Activated gamma-delta T cell treated with anti-CD3 and anti-CD28 coated beads, Interleukin-2, amount 50 U/mL, for 16 hours (primary cell): Measurements from ENCODE around the gene STX10.
A peak's percentile ranks its signal among the peaks of the same experiment; 100 is the strongest.

Experiments
- DNase-seq: peaks from one replicate; pipeline ENCODE4 v3.0.0-alpha.2; 2020; ENCODE audit warnings: low read depth

Gene STX10

DNA sequence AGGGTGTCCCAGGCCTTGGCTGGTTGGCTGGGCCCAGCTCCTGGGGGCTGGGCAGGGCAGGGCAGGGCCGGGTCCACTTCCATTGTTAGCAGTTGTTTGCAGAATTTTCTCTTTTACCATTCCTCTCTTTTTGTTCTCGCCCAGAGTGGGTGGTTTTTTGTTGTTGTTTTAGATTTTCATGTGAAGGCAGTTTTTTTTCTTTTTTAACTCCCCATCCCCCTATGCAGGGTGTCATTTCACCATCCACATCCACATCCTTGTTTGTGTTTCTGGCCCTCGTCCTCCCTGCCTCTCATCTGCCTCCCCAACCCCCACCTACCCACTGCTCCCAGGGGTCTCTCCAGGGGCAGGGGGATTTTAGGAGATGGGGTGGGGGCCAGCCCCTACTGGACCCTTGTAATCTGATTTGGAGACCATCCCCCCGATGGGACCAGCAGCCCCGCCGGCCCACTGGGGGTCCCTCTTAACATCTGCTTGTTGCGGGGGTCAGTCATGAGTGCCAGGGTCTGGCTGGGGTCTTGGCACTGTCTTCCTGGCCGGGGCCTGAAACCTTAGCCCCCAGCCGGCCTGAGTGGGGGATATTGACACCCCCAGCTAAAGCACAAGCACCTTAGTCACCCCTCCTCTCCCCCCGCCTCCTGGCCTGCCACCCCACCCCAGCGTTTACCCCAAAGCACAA, 10.4 kb downstream of the STX10 start:
- DNase-seq: no peak

DNA sequence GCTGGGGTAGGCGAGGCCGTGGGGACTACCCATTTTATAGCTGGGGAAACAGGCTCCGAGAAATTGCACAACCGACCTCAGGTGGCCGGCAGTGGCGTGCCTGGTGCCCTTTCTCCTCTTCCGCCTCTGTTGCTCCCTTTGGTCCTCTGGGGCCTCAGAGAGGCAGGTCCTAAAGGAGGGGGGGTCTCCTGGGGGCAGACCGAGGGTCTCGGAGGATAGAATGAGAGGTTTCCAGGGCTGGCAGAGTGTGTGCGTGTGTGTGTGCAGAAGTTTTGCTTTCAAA, 11.3 kb downstream of the STX10 start:
- no peak for DNase-seq

DNA sequence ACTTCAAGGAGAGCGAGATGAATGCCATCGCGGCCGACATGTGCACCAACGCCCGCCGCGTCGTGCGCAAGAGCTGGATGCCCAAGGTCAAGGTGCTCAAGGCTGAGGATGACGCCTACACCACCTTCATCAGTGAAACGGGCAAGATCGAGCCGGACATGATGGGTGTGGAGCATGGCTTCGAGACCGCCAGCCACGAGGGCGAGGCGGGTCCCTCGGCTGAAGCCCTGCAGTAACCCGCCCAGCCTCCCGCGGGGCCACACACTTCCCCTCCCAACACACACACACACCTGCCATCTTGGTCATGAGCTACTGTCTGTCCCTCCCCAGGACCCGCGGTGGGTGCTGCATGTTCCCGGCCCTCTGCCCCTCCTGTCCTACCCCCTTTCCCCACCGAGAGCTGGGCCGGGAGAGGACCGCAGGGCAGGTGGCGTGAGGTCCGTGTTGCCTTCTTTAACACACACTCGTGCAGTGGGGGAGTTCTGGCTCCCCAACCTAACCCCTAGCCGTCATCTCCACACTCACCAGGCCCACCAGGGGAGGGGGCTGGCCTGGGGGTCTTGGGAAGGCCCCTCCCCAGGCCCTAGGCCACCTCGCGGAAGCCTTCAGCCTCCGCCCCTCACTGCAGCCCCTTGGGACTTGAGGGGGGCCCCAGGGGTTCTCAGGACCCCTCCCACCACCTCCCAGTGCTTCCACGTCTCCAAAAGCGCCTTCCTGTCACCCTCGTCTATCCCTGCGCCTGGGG, 11.8 kb downstream of the STX10 start:
- no peak for DNase-seq

DNA sequence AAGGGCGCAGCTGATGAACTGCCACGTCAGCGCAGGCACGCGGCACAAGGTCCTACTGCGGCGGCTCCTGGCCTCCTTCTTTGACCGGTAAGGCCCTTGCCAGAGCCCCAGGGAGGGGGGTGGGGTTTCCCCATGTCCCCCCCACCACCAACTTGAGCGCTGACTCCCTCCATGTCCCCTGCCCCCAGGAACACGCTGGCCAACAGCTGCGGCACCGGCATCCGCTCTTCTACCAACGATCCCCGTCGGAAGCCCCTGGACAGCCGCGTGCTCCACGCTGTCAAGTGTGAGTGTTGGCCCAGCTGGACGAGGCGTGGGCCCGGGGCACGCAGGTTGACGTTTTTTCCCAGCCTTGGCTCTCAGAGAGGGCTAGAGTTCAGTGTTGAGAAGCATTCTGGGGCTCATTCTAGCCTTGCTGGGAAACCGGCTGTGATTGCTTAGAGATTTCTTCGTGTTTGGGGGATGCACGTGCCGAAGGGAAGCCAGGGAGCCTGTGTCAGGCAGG, 12.8 kb downstream of the STX10 start:
- no peak for DNase-seq

DNA sequence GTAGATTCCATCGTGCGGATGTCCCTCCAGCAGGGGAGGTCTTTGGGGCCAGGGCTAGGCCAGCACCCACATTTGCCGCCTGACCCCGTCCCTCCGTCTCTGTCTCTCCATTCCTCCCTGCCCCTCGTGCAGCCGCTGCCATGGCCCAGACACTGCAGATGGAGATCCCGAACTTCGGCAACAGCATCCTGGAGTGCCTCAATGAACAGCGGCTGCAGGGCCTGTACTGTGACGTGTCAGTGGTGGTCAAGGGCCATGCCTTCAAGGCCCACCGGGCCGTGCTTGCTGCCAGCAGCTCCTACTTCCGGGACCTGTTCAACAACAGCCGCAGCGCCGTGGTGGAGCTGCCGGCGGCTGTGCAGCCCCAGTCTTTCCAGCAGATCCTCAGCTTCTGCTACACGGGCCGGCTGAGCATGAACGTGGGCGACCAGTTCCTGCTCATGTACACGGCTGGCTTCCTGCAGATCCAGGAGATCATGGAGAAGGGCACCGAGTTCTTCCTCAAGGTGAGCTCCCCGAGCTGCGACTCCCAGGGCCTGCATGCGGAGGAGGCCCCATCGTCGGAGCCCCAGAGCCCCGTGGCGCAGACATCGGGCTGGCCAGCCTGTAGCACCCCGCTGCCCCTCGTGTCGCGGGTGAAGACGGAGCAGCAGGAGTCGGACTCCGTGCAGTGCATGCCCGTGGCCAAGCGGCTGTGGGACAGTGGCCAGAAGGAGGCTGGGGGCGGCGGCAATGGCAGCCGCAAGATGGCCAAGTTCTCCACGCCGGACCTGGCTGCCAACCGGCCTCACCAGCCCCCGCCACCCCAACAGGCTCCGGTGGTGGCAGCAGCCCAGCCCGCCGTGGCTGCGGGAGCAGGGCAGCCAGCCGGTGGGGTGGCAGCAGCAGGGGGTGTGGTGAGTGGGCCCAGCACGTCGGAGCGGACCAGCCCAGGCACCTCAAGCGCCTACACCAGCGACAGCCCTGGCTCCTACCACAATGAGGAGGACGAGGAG, 14.8 kb downstream of the STX10 start:
- DNase-seq: no peak

DNA sequence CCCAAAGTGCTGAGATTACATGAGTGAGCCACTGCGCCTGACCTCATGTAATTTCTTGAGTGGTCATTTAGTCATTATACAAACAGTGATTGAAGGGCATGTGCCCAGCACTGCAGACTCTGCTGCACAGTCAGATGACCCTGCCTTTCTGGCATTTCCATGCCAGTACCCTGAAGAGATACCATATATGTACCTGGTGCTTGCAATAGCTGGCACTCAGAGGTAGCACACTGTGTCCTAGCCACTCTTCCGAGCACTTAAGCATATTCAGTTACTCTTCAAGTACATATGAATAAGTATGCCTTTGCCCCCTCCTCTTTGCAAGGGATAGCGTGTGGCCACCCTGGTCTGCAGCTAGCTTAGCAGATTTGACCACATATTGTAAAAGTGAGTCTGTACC, 15.5 kb downstream of the STX10 start:
- no peak for DNase-seq

DNA sequence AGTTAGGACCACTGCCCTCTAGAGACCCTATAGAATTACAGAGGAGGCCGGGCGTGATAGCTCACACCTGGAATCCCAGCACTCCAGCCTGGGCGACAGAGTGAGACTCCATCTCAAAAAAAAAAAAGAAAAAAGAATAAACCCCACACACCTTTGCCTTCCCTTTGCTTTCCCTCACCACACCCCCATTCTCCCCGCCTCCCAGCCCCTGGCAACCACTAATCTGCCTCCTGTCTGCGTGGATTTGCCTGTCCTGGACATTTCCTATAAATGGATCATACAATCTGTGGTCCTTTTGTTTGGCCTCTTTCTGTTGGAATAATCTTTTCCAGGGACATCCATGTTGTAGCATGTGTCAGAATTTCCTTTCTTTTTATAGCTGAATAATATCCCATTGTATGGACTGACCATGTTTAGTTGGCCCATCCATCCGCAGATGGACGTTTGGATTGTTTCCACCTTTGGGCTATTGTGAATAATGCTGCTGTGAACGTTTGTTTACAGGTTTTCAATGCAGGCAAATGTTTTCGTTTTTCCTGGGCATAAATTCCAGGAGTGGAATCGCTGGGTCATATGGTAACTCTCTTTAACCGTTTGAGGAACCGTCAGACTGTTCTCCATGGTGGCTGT, 16.8 kb downstream of the STX10 start:
- DNase-seq: no peak

DNA sequence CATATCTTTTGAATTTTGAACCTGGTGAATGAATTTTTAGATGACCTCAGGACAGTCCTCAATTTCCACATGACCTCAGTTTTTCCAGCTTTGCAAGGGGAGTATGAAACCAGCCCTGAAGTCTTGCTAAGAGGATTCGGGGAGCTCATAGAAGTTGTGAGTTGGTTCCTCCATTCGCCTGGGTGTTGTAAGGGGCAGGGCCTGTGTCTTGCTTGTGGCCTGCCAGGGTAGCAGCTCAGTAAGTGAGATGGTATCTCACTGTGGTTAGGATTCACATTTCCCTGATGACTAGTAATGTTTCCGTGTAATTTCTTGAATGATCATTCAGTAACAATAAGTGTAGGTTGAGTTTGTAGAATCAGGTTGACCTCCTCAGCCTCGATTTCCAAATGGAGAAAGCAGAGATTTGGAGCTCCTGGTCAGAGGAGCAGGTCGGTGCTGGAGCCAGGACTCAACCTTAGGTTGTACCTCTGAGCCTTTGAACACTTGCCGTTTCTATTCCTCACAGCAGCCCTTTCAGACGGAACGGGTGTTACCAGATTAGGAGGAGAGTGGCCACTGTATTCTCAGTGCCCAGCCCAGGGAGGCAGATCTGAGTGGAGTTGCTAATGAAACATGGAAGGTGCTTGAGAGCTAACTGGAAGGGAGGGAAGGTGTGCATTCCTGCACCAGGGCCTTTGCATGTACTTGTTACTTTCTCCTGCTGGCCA, 17.5 kb downstream of the STX10 start:
- peak; percentile 36 for DNase-seq

DNA sequence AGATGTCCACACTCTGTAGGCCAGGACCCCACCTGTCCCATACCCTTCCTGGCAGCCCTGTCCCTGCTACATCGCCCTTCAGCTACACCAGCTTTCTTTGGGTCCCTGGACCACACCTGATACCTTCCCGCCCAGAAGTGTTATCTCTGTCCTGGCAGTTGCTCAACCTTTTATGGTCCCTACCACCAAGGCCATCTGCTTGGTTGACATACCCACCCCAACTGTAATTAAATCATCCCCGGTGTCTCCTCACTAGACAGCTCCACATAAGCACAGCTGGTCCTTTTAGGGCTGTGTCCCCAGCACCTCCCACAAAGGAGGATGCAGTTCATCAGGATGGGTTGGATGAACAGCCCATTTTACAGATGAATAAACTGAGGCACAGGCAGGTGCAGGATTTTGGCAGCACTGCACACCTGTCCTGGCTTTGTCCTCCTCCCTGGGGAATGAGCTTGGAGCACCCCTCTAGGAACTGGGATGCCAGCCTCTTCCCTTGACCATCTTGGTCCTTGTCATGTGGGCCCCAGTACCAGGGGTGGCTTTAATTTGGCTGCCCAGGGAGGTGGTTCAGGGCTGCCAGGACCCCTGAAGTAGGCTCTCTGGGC, 19.2 kb downstream of the STX10 start:
- no peak for DNase-seq

DNA sequence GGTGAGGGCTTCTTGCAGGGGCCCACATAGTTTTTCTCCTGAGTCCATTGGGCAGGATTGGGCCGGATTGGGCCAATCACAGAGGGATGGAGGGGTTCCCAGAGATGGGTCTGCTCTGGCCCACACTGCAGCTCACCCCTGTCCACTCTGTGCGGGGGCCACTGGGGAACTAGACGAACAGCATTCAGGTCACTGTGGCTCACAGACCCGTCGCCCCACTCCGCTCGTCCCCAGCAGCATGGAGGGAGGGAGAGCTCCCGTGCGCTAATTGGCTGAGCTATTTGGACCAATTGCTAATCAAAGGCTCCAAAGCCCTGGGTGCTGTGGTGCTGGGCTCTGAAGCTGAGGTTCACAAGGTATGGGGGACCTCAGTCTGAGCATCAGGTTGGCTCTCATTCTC, 20.8 kb downstream of the STX10 start:
- no peak for DNase-seq

DNA sequence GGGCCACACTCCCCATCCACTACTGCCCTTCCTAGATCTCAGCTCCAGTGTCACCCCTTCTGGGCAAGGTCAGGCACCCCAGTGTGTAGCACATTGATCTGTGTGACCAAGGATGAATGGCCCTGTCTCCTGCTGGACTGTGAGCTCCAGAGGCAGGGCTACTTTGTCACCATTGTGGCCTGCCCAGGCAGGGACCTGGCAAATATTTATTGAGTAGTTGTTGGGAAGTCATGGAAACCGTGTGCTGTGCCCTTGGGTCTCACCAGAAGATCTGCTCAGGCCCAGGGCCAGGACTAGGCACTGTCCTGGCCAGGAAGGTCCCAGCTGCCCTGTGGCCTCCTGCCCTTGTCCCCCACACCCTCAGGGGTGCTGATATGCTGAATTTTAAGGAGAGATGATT, 21.6 kb downstream of the STX10 start:
- DNase-seq: no peak

DNA sequence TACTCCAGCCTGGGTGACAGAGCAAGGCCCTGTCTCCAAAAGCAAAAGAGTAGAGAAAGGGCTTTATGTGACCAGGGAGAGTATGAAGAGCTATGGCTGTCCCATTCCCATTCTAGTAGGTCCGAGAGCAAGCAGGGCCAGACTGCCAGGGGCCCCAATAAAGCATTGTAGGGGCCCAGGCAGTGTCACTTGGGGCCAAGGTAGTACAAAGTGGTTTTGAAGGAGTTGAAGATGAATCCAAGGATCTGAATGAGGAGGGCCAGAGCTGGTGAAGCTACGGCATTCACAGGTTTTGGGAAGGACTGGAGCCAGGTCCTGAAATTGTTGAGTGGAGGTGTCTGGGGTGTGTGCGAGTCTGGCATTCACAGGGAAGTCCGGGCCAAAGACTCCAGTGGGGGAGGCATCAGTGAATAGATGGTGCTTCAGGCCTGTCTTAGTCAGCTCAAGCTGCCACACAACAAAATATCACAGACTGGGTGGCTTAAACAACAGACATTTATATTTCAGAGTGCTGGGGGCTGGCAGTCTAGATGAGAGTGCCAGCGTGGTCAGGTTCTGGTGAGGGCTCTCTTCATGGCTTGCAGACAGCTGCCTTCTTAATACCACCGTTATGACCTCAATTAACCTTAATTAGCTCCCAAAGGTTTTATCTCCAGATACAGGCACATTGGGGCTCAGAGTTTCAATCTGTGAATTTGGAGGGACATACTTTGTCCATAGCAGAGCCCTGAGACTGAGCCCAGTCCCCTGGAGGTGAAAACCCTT, 22.2 kb downstream of the STX10 start:
- no peak for DNase-seq

DNA sequence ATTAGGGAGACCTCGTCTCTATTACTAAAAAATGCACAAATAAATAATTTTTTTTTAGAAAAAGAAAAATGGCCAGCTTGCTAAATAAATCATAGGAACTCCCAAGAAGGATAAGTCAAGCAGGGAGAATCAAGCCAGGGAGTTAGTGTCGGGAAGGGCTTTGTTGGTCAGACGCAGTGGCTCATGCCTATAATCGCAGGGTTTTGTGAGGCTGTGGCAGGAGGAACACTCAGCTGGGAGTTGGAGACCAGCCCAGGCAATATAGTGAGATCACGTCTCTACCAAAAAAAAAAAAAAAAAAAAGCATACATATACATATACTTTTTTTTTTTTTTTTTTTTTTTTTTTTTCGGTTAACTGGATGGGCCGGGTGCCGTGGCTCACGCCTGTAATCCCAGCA, 23.1 kb downstream of the STX10 start:
- no peak for DNase-seq

DNA sequence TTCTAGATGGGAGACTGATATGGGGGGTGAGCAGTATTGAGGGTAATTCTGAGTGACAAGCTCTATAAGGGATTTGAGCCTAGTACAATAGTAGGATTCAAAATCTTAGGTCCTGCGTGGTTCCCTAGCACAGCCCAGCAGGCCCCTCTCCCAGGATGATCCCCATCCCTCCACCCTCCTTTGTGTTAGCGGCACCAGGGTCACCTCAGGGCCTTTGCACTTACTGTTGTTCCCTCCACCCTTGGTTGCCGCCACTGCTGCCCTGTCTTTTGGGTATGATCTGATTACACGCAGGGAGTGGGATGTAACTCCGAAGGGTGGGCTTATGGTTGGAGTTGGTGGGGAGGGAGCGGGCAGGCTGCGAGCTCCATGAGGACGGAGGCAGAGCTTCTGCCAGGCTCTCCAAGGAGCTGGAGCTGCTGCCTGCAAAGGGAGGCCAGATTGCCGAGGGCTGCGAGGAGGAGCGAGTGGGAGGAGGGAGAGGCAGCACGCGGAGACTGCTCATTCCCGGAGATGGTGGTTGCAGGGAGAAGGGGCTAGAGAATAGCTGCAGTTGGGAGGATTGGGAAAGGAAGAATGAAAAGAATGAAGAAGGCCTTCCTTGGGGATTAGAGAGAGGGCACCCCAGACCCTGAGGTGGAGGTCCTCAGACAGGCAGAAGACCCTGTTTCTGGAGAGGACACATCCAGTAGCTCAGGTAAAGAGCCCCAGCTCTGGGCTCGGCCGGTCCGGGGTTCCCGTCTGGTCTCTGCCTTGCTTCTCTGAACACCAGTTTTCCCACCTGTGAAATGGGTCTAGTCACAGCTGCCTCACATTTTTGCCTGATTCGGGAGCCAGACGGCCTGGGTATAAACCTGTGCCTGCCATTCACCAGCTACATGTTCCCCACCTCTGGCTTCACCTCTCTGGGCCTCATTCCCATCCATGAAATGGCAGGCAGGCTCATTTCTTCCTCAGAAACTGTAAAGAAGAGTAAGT, 26.9 kb downstream of the STX10 start:
- no peak for DNase-seq

DNA sequence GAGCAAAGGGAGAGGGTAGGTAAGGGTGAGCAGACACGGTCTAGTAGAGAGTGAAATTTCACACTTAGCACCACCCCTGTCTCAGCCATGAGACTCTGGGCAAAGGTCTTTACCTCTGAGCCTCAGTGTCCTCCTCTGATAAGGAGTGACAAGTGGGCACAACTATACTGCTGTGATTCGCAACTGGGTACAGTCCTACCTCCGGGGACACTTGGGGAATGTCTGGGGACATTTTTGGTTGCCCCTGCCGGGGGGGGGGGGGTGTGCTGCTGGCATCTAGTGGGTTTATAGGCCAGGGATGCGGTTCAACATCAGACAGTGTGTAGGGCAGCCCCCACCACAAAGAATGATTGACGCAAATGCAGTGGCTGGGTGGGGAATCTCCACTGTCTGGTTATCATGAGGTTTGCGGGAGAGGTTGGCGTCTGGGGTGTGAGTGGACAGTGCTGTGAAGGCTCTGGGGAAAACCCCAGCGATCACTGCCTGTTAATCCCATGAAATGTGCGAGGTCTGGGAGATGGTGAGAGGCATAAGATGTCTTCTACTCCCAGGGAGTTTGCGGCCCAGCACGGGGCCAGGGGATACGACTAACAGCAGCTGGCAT, 27.8 kb downstream of the STX10 start:
- DNase-seq: no peak

DNA sequence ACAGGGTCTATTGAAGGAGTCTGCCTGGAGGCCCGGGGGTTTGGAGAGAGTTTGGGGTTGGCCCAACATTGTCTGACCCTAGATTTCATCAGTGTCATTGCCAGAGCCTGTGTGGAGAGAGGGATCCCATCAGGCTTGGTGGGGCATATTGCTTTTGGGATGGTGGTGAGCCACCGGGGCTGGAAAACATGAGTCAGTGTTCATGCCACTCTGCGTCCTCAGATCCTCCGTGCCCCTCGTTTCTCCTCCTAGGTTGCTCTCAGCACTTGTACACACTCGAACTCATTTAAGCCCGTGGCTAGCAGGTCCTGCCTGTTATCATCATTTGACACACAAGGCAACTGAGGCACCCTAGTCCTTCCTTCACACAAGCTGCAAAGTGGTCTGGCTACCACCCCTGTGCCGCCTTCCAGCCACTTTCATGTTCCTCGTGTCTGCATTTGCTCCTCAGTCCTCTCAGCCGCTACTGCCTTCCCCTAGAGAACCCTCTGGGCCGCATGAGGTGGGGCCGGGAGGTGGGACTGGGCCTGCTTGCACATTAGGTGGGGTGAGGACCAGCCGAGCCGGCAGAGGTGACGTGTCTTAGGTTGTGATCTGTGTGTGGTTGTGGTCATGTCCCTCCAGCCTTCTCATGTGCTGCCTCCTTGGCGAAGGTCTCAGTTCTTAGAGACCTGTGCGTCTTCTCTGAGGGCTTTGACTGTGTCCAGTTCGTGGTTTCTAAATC, 28.5 kb downstream of the STX10 start:
- DNase-seq: no peak

DNA sequence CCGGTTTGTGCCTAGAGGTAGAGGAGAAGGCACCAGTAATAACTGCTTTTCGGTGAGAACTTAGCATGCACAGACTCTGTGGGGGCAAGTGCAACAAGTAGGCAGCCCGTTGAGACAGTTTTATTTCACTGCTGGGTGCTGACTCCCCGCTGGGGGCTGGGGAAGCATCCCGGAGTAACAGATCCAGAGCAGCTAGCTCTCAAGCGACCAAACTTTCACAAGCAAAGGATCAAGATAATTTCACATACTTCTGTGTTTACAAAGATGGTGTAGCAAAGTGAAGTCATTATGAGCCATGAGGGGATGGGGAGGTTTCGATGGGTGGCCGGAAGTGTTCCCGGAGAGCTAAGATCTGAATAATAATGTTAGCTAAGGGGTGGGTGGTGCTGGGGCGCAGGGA, 29.4 kb downstream of the STX10 start:
- DNase-seq: no peak

DNA sequence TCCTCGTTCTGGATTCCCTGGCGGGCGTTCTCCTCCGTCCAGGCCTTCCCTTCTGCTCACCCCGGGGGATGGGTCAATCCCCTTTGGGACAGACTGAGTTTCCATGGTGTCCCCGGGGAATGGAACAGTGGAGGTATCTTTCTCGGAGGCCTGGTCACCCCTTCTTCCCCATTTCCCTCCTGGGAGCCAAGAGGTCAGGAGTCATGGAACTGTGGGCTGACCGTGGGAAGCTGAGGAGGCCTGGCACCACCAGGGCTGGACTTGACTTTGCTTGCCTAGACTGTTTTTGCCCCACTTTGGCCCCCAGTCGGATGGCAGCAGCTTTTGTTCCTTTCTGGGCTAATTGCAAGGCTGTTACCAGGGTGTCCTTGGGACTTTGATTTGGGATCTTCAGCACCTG, 30.1 kb downstream of the STX10 start:
- DNase-seq: no peak
